ENCODE results near the gene XRCC3.

Gene XRCC3

DNA sequence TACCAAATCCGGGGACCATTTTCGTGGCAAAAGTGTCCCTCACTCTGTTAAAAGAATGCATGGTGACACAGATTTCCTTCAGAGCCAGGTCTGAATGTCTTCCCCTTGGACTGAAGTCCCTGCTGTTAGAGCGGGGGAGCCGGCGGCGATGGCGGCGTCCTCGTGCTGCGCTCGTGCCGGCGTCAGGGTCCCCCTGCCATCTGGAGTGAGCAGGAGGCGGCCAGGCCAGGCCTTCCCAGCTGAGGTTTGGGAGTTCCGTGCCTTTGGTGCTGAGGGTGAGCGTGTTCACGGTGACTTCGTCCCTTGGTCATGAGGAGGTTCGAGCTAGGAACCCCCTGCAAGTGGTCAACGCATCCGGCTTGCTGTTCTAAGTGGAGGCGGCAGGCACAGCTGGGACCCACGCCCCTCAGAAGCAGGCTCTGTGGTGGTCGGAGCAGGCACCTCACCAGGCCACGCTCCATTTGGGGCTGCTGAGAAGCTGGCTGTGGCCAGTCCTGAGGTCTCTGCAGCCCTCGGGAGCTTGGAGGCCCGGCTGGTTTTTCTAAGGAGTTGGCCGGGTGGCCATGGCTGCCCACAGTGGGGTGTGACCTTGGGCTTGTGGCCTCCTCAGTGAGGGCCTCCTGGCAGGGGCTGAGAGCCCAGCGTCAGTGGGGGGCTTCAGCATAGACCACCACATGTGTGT, 9.9 kb upstream of the XRCC3 start:
- no peak for DNase-seq

DNA sequence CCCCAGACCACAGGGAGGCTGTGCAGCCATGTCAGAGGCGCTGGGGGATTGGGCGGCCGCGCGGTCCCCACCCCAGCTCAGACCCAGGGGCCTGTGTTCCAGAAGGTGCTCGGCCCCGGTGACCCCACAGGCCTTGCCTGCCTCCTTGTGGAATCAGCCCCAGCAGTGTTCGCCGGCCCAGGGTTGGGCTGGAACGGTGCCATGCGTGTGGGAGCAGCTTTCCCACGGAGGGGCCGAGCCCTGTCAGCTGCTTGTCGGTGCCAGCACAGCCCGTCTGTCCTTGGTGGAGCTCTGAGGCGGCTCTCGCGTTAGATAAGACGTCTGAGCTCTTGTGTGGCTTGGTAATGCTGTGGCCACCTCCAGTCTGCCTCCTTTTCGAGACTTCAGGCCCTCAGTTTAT, 8.9 kb upstream of the XRCC3 start:
- no peak for DNase-seq

DNA sequence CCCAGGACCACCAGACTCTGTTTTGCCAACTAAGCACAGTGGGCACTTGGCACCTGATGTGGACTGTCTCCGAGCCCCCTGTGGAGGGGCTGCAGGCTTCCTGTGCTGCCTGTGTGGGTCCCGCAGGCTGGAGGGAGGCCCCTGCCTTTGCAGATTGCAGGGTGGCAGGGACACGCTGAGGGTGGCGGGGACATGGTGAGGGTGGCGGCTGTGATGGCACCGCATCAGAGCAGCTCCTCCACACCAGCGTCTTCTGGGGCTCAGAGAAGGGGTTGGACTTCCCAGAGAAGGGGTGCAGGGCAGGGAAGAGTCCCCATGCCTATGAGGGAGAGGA, 8.5 kb upstream of the XRCC3 start:
- no peak for DNase-seq

DNA sequence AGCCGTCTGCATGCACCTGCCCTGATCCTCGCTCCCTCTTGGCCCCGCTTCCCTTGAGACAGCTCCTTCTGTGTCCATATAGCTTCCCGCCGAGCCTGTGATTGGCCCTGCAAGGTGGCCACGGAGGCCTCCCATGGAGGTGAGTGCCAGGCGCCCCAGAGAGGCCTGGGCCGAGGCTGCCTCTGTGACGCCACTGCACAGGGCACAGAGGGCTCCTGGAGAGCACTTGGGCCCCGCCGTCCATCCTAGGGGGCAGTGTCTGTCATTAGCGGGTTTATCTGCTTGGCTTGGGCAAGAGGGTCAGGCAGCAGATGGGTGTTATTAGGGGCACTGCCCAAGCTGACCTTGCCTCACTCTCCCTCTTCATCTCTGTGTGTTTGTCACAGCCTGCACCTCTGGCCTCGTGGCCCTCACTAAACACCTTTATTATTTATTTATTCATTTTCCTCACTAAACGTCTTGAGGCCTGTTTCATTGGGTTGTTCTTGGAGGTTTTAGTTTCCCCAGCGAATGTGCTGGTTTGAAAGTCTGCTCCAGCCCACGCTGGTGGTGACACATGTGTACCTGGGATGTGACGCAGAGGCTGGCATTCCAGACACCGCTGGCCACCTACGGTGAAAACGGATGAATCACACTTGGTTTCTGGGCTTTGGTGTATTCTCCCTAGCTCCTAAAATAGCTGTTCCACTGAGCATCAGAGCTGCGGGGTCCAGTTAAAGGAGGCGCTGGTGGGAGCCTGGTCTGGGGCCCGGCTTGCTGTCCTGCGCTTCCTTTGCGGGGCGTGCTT, 6.3 kb upstream of the XRCC3 start:
- DNase-seq: no peak

DNA sequence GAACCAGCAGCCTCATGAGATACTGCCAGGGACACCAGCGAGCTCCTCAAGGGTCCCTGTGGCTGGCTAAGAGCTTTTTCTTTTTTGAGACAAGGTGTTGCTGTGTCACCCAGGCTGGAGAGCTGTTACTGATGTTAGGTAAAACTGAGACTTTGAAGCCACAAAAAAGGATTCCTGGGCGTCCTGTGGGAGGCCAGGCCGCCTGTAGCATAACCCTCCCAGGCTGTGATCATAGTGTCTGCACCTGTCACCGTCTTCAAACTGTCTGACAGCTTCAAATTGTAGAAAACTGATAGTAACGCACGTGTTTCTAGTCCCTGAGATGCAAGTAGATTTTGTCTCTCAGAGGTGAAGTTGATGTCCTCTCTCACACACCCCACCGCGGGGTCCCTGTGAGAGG, 4.5 kb upstream of the XRCC3 start:
- DNase-seq: no peak

DNA sequence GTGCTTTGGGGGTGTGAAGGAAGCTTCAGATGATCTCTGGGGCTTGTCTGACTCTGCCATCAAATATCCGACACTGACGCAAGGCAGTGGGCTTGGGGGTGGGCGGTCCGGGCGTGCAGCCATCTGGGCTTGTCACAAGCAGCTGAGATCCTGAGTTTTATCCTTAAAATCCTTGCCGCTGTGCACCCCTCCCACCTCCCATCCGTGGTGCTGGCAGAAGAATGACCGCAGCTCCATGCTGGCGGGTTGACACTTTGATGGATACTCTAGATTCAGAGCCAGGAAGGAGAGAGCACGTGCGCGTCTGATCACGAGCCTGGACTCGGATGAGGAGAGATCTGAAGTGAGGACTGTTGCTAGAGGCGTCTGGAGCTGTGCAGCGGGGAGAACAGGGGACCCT, 3.3 kb upstream of the XRCC3 start:
- no peak for DNase-seq

DNA sequence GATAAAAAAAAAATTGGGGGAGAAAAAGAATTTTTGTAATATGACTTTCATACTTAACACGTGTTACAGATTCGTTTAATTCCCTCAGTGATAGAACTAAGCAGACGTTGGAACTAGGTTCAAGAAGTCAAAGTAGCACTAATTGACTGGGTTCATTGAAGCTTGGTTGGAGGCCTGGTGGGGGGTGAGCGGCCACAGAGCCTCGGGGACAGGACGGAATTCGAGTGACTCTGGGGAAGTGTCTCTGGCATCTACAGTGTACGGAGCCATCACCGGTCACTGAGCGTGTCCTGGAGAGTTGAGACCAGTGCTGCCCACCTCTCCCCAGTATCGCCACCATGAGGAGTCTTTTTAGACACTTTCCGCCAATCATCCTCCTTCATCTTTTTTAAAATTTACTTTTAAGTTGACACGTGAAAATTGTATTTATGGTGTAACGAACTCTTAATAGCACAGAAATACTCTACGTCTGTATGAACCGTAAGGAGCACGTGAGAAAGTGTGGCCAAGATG, 1.7 kb upstream of the XRCC3 start:
- DNase-seq: no peak

DNA sequence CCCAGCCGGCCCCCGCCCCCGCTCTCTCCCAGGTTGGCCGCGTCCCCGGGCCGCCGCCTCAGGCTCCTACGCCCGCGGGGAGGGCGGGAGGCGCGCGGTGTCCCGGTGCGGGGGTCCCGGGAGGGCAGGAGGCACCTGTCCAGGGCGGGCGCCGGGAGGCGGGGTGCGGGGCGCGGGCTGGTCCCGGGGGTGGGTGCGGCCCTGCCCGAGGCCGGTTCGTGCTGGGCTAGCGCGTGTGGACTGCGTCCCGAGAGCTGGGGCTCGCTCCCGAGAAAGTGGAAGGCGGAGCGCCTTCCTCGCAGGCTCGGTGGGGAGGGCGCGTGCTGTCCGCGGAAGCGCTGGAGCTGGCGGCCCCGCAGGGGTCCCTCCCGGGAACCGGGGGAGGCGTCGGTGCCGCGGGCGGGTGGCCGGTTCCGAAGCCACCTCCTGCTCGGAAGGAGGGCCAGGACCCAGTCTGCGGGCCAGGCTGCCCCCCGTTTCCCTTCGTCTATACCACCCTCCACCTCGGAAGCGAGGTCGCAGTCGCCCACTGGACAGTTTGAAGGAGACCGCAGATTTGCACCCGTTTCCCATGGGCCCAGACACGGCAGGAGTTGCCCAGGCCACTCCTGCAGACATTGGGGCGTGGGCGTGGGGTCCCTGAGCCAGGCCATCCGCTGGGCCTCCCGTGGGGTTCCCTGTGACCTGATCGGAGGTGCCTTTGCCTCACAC, 995 bp upstream of the XRCC3 start:
- no peak for DNase-seq

DNA sequence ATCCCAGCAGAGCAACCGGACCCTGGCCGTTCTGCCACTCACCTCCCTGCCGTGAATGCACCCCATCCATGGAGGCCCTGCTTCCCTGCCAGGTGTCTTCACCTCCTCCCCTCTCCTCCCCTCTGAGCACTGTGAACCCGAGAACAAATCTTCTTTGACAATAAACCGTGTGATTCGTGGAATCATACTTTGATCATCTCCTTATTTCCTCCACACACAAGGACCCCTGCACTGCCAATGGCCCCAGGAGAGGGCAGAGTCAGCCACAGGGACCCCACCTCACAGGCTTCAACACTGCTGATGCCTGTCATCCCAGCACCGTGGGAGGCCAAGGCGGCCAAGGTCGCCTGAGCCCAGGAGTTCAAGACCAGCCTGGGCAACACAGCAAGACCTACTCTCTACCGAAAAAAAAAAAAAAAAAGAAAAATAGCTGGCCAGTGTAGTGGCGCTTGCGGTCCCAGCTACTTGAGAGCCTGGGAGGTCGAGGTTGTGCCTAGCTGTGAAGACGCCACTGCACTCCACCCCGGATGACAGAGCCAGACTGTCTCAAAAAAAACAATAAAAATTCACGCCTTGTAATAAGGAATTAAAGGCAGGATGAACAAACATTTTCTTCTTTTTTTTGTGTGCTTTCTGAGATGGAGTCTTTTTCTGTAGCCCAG, 1.1 kb downstream of the XRCC3 start:
- no peak for DNase-seq

DNA sequence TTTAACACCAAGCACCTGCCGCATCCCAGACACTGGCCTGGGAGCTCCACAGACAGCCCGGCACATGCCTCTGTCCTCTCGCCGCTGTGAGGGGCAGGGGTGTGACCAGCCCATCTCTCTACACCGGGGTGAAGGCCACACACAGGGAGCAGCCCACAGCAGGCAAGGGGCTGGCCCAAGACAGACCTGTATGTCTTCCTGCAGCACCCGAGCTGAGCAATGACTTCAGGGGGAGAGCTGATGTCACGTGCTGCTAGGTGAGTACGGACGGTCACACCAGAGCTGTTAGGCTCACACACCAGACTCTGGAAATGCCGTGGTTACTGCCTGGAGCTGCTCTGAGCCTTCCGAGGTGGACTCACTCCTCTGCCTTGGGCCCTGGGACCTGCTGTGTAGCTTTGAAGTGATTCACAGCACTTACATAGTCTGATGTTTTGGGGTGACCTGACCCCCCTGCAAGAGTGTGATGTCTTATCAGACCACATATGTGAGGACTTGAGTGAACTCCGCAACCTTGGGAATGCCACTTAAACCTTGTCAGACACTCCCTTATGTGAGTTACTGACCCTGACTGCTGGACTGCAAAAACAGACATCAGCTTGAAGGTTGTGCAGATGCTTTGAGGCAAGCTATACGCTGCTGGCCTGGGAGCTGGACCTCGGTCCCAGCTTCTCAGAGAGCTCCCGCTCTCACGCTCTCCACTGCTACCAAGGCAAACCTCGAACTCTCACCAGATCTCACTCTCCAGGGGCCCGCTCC, 1.8 kb downstream of the XRCC3 start:
- DNase-seq: no peak

DNA sequence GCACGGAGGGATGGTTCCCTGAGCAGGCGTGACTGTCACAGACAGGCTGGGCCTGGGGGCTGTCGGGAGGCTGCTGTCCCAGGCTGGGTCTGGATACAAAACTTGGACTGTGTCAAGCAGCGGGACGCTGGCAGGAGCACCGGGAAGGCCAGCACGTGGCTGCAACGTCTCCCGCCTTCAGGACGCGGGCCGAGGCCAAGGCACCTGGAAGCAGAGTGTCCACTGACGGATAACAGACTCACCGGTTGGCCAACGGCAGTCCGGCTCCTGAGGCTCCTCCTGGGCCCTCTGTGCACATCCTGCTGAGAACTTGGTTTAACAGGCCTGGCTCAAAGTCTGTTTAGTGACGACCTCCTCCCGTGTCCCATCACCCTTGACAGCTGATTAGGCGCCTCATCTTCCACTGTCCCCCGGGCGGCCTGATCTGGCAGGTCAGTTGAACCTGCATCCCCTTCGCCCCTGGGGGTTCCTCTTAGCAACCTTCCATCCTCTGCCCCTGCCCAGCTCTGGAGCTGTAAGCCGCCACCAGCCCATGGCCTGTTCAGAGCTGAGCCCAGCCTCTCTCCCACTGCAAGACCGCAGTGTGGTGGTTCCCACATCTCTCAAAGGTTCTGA, 2.5 kb downstream of the XRCC3 start:
- DNase-seq: no peak

DNA sequence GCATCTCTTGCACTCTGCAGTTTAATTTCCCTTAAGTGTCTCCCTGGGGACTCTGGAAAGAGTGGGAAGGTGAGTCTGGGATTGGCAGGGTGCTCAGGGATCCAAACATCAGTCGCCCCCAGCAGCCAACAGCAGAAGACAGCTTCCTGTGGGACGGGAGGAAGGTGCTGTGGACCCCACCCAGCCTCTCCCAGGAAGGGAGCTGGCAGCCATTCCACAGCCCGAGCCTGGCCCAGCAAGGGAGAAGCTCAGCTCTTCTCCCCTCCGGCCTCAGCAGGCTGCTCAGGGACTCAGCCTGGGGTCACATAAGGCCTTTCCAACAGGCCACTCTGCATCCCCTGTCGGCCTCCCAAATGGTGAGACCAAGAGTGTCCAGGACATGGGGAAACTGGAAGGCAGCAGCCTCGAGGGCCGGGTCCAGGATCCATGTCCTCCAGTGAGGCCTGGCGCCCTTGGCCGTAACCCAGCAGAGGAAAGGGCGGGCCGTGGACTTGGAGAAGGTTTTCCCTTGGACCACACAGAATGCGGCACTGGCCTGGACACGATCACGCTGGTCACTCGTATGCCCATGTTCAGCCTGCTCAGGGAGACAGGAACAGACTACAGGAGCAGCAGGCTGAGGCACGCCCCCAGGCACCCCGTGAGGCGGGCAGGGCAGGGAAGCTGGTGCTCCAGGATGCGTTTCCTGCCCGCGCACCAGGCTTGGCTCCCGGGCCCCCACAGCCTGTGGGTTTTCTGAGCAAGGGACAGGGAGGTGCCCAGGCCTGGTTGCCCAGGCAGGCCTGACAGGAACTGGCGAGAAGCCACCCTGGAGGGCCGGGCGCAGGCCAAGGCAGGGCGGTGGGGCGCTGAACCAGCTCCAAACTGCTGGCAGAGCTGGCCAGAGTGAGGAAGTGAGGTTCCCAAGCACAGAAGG, 3.5 kb downstream of the XRCC3 start:
- DNase-seq: no peak

DNA sequence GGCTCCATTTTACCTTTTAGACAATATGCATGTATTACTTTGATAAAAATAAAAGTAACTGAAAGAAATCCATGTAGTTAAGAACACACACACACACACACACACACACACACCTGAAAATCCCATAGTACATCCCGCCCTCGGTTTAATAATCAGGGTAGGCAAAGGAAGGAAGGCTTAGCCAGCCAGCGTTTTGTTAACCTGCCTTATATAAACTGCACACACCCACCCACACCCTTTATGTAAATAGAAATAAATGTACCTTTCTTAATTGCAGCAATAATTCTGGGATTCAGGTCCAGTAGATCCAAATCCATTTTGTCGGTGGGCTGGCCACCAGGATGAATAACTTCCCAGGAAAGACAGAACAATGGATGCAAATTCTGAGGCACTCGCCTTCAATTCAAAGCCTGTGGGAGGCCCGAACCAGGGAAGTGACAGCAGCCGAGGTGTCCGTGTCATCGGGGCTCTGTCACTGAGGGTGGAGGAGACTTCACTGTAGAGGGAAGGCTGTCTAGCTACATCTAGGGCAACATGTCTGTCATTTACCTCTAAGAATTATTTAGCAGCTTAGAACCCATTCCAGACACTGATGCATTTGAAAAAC, 4.4 kb downstream of the XRCC3 start:
- DNase-seq: no peak

DNA sequence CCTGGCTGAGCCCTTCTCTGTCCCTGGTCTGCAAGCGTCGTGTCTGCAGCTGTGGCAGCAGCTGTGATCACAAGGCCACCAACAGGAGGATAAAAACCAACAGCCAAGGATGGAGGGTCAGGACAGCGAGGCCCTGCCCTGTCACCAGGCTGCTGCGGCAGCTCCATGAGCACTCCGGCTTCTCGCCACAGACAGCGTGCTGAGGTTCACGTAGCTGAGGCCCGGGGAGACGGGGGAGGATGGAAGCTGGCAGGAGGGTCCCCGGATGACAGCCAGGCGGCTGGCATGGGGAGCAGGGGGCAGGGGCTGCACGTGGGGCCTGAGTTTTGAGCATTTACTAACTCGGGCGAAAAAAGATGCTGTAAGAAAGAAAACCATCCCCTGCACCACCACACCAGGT, 5.4 kb downstream of the XRCC3 start:
- DNase-seq: no peak

DNA sequence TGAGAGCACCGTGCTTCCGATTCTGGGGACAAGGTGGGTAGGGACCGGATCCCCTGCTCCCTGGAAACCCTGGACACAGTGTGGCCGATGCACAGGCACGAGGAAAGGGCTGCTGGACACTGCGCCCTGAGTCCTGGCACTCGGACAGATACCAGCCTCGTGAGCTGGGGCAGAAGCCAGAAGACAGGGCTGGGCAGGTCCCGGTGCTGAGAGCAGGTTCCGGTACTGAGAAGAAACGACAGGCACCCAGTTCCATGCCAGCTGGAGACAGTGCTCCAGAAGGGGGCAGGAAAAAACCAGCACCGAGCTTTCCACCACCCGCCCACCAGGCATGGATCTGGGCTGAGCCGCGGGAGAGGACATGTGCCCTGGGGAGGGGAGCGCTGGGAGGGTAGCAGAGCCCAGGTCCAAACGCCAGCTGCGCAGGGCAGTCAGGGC, 6.5 kb downstream of the XRCC3 start:
- no peak for DNase-seq

DNA sequence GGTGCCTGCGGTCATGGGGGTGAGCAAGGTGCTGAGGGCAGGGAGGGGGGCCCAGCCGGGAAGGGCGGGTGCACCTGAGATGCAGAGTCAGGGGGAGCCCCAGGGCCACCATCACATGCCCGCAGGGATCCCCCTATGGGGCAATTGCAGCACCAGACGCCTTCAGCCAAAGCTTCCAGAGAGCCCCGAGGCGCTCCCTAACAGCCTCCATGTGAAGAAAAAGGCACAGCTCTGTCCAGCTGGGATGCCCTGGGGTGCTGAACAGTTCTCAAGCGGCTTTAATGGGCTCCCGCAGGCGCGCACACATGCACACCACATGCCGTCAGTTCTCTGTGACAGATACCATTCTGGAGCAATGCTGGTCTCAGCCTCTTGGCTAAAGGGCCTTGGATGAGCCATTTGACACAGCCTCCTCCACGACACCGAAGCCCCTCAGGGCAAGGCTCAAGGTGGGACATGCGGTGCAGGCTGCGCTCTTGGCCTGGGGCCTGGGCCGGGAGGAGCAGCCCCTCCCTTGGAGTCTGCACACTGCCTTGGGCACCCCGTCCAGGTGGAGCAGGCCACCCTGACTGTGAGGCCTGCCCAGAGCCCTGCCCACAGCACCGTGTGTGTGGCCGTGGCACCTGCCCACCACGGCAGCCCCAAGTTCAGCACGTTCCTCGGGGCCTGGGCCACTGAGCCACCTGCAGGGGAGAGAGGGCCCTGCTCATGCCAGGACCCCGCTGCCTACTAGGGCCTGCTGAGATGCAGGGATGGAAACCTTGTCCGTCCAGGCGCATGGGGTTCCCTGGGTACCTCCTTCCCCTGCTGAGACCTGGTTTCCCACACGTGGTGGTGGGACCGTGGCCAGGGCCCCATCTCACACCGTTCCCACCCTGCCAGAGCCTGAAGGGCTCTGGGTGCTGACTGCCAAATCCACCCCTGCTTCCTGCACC, 7.7 kb downstream of the XRCC3 start:
- DNase-seq: no peak

DNA sequence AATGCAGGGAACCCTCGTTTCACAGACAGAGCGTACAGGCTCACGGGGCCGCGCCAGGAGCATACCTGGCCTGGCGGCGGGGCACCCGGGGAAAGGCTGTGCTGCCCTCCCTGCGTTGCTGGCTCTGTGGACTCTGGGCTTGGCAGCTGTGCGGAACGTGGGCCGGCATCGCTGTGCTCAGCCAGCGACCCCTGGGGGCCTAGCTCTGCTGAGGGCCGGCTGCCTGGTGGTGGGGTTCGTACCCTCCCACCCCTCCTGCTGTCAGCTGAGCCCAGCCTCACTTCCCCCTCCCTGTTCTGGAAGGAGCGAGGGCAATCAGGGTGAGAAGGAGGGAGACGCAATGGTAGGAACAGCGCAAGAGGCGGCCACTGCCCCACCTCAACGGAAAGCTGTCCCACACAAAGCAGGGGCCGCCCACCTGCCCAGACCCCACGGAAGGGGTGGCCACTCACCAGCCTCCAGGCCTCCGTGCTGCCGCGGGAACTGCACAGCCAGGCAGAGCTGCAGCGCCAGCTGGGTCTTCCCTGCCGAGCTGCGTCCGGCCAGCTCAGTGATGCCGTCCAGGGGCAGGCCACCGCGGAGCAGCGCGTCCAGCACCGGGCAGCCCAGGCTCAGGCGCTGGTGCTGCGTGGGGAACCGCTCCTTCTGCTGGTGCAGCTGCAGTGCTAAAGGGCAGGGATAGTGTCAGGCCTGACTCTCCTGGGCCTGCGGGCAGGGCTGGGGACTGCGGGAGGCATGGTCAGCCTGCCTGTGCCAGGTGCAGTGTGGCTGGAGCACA, 8.5 kb downstream of the XRCC3 start:
- no peak for DNase-seq

DNA sequence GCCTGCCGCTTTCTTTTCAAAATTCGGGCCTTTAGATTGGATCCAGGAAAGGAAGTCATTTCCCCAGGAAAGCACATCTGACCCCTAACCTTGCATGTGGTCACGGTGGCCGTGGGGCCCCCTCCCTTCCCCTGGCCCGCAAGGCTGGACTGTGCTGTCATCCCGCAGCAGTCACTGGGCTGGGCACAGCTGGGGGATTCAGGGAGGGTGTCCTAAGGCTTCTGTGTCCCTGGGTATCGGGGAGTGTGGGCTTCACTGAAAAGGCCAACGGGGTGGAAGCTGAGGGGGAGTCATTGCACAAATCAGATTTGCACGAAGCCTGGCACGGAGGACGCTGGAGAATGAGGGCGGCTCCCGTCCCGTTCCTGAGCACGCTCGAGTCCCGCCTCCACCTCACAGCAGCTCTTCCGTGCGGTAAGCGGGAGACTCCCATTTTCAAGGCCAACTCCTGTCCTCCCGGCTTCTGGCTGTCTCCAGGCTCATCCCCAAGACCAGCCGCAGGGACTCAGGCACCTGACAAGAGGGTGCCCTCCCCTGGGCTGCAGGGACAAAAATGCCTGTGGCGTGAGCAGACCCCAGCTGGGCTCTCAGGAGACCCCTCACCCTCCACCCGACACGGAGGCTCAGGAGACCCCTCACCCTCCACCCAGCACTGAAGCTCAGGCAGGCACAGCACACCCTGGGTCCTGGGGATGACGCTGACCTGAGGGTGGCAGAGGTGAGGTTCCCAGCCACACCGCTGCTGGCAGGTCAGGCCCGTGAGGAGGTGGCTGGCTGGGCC, 9.6 kb downstream of the XRCC3 start:
- DNase-seq: no peak

Measured in activated CD4-positive, alpha-beta T cell treated with anti-CD3 and anti-CD28 coated beads, Interleukin-2, amount 50 U/mL, for 1 hour (primary cell).